ENCODE measurements around the gene FNTB. TPM values are rescaled to one million over a fixed set of nuclear protein-coding genes. Genes with fewer than 3 reads are reported as not detected.

Gene FNTB
- total RNA-seq, 1 donor from 2014 or later: 19.9 TPM

GRCh38 chr14:65104791-65105190 lies 118.1 kb downstream of the FNTB start:
- no peaks in the 10 kb centered on the region for H3K4me1 ChIP-seq (ENCODE audit: insufficient read depth, low read length)
- H3K4me3 Mint-ChIP-seq (ENCODE audit: unreplicated experiment): no peak overlapping the region
- FAIRE-seq (no peak), DNase-seq (ENCODE audit: low read depth) (no peak)
- H3K36me3 ChIP-seq (ENCODE audit: insufficient read depth, low read length): no peaks in the 10 kb centered on the region
- H3K27me3 Mint-ChIP-seq (ENCODE audit: low read depth, unreplicated experiment): no peaks in the 10 kb centered on the region
- no peak overlapping the region for H3K9ac ChIP-seq (ENCODE audit: low read length)
- peaks cover 5% of the 10 kb centered on the region for H4K20me1 ChIP-seq (ENCODE audit: insufficient read depth, low read length)
- H3K27ac ChIP-seq (ENCODE audit: low read depth, low read length): no peak overlapping the region
- H3K36me3 Mint-ChIP-seq (ENCODE audit: low read depth, unreplicated experiment): peaks cover 4% of the 10 kb centered on the region
- H3K9me3 ChIP-seq (ENCODE audit: insufficient read depth, low read depth, low read length): no peaks in the 10 kb centered on the region
- H2AFZ ChIP-seq (ENCODE audit: low read depth, low read length): no peak overlapping the region
- peaks cover 21% of the 10 kb centered on the region for H3K79me2 ChIP-seq (ENCODE audit: insufficient read depth, low read length)
- H3K9me3 Mint-ChIP-seq (ENCODE audit: unreplicated experiment): peaks cover 3% of the 10 kb centered on the region
- TF ChIP-seq, protein P1, sequence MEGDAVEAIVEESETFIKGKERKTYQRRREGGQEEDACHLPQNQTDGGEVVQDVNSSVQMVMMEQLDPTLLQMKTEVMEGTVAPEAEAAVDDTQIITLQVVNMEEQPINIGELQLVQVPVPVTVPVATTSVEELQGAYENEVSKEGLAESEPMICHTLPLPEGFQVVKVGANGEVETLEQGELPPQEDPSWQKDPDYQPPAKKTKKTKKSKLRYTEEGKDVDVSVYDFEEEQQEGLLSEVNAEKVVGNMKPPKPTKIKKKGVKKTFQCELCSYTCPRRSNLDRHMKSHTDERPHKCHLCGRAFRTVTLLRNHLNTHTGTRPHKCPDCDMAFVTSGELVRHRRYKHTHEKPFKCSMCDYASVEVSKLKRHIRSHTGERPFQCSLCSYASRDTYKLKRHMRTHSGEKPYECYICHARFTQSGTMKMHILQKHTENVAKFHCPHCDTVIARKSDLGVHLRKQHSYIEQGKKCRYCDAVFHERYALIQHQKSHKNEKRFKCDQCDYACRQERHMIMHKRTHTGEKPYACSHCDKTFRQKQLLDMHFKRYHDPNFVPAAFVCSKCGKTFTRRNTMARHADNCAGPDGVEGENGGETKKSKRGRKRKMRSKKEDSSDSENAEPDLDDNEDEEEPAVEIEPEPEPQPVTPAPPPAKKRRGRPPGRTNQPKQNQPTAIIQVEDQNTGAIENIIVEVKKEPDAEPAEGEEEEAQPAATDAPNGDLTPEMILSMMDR (IDR thresholded peaks at IDR 0.05; ENCODE audit: insufficient read depth, low read depth, low read length): no peak
- TF ChIP-seq EZH2 (IDR thresholded peaks at IDR 0.05; ENCODE audit: insufficient read depth, low read length): no peak
- no peak overlapping the region for H3K4me2 ChIP-seq (ENCODE audit: low read length)
- H3K4me3 ChIP-seq (ENCODE audit: insufficient read depth, low read depth, low read length): no peak overlapping the region
- H3K27me3 ChIP-seq (ENCODE audit: insufficient read depth, low read length): no peaks in the 10 kb centered on the region
- H3K4me1 Mint-ChIP-seq (ENCODE audit: low read depth, unreplicated experiment): peaks cover 9% of the 10 kb centered on the region
- no peak overlapping the region for H3K27ac Mint-ChIP-seq (ENCODE audit: unreplicated experiment)

DNA sequence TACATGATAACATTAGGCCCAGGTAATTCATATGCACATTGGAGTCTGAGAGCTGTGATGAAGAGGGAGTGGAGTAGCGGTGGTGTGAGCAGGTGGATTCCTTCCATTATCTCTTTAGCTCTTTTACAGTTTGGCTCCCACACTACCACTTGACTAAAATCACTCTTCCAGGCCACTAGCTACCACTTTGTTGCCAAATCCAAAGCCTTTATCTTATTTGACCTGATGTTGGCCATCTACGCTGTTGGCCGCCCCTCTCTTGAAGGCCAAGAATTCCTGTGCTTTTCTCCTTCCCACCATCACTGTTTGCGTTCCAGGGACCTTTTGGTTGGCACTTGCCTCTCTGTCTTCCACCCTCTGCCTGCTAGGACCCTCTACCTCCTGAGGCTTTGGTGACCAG lies 119.6 kb downstream of the FNTB start:
- no peak overlapping the region for H3K9ac ChIP-seq (ENCODE audit: low read length)
- no peak overlapping the region for H3K4me3 Mint-ChIP-seq (ENCODE audit: unreplicated experiment)
- H3K4me2 ChIP-seq (ENCODE audit: low read length): no peak overlapping the region
- H3K27me3 Mint-ChIP-seq (ENCODE audit: low read depth, unreplicated experiment): peaks cover 3% of the 10 kb centered on the region
- H4K20me1 ChIP-seq (ENCODE audit: insufficient read depth, low read length): no peaks in the 10 kb centered on the region
- no peaks in the 10 kb centered on the region for H3K36me3 ChIP-seq (ENCODE audit: insufficient read depth, low read length)
- DNase-seq (ENCODE audit: low read depth) (no peak), FAIRE-seq (no peak)
- no peak overlapping the region for H2AFZ ChIP-seq (ENCODE audit: low read depth, low read length)
- no peak overlapping the region for H3K27ac Mint-ChIP-seq (ENCODE audit: unreplicated experiment)
- H3K27ac ChIP-seq (ENCODE audit: low read depth, low read length): no peak overlapping the region
- peaks cover 8% of the 10 kb centered on the region for H3K79me2 ChIP-seq (ENCODE audit: insufficient read depth, low read length)
- H3K4me3 ChIP-seq (ENCODE audit: insufficient read depth, low read depth, low read length): no peak overlapping the region
- no peaks in the 10 kb centered on the region for H3K9me3 ChIP-seq (ENCODE audit: insufficient read depth, low read depth, low read length)
- TF ChIP-seq, protein P1 (IDR thresholded peaks at IDR 0.05; ENCODE audit: insufficient read depth, low read depth, low read length): no peak
- TF ChIP-seq EZH2 (IDR thresholded peaks at IDR 0.05; ENCODE audit: insufficient read depth, low read length): no peak
- no peaks in the 10 kb centered on the region for H3K36me3 Mint-ChIP-seq (ENCODE audit: low read depth, unreplicated experiment)
- peaks cover 2% of the 10 kb centered on the region for H3K4me1 Mint-ChIP-seq (ENCODE audit: low read depth, unreplicated experiment)
- H3K4me1 ChIP-seq (ENCODE audit: insufficient read depth, low read length): no peaks in the 10 kb centered on the region
- no peaks in the 10 kb centered on the region for H3K27me3 ChIP-seq (ENCODE audit: insufficient read depth, low read length)
- peaks cover 3% of the 10 kb centered on the region for H3K9me3 Mint-ChIP-seq (ENCODE audit: unreplicated experiment)

DNA sequence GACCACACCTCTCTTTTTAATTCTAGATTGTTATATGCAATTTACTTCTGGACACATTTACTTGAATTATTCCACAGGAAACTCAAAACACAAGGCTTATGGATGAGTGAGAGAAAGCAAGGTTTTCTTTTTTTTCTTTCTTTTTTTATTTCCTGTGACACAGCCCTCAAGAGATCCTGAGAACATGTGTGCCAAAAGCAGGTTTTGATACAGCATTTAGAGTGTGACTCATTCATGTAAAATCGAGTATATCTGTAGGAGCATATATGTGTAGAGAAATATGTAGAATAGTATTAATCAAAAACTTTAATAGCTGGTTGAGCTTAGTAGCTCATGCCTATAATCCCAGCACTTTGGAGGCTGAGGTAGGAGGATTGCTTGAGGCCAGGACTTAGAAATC lies 120.0 kb downstream of the FNTB start:
- Mint-ChIP-seq H3K4me3 (ENCODE audit: unreplicated experiment) (no peak overlapping the region), H3K27me3 (ENCODE audit: low read depth, unreplicated experiment) (peaks cover 3% of the 10 kb centered on the region), H3K9me3 (ENCODE audit: unreplicated experiment) (peaks cover 3% of the 10 kb centered on the region), H3K4me1 (ENCODE audit: low read depth, unreplicated experiment) (peaks cover 2% of the 10 kb centered on the region), H3K36me3 (ENCODE audit: low read depth, unreplicated experiment) (no peaks in the 10 kb centered on the region), H3K27ac (ENCODE audit: unreplicated experiment) (no peak overlapping the region)
- no peaks in the 10 kb centered on the region for H3K4me1 ChIP-seq (ENCODE audit: insufficient read depth, low read length)
- no peaks in the 10 kb centered on the region for H3K9me3 ChIP-seq (ENCODE audit: insufficient read depth, low read depth, low read length)
- no peak overlapping the region for H3K9ac ChIP-seq (ENCODE audit: low read length)
- FAIRE-seq: no peak
- no peaks in the 10 kb centered on the region for H3K27me3 ChIP-seq (ENCODE audit: insufficient read depth, low read length)
- no peak overlapping the region for H3K27ac ChIP-seq (ENCODE audit: low read depth, low read length)
- H4K20me1 ChIP-seq (ENCODE audit: insufficient read depth, low read length): no peaks in the 10 kb centered on the region
- H3K4me2 ChIP-seq (ENCODE audit: low read length): no peak overlapping the region
- H2AFZ ChIP-seq (ENCODE audit: low read depth, low read length): no peak overlapping the region
- TF ChIP-seq EZH2 (IDR thresholded peaks at IDR 0.05; ENCODE audit: insufficient read depth, low read length): no peak
- H3K36me3 ChIP-seq (ENCODE audit: insufficient read depth, low read length): no peaks in the 10 kb centered on the region
- no peak overlapping the region for H3K4me3 ChIP-seq (ENCODE audit: insufficient read depth, low read depth, low read length)
- peaks cover 4% of the 10 kb centered on the region for H3K79me2 ChIP-seq (ENCODE audit: insufficient read depth, low read length)
- no peak for DNase-seq (ENCODE audit: low read depth)

All from astrocyte (in vitro differentiated cells and primary cell).